Measurements from ENCODE around the gene TRIM13. TPM values are rescaled to one million over a fixed set of nuclear protein-coding genes. Genes with fewer than 3 reads are reported as not detected.
"Not testable (repeated sequence)": the region's sequence is repeated elsewhere in the genome, so short reads cannot be mapped to it uniquely, and the experiment has no call there.

Gene TRIM13
- total RNA-seq, 1 donor from 2014 or later, result 27.7 TPM

DNA sequence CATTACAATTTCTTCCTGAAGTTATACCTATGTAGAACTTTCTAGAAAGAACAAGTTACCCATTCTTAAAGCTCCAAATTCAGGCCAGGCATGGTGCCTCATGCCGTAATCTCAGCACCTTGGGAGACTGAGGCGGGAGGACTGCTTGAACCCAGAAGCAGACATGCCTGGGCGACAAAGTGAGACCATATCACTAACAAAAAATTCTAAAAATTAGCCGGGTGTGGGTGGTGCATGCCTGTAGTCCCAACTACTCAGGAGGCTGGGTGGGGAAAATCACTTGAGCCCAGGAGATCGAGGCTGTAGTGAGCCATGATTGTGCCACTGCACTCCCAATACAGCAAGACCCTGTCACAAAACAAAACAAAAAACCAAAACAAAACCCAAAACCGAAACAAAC lies 41.4 kb downstream of the TRIM13 start:
- no peak for TF ChIP-seq CTCF (IDR thresholded peaks at IDR 0.05)
- no peaks in the 10 kb centered on the region for H3K27me3 Mint-ChIP-seq (ENCODE audit: low read depth)
- H3K4me1 Mint-ChIP-seq (ENCODE audit: low read depth), result peaks cover 17% of the 10 kb centered on the region
- no peak overlapping the region for H3K4me3 Mint-ChIP-seq (ENCODE audit: unreplicated experiment)
- no peak for DNase-seq (ENCODE audit: low spot score)
- H3K9me3 Mint-ChIP-seq (ENCODE audit: low read depth), result no peaks in the 10 kb centered on the region
- peaks cover 9% of the 10 kb centered on the region for H3K36me3 Mint-ChIP-seq (ENCODE audit: low read depth)
- no peak overlapping the region for H3K27ac Mint-ChIP-seq (ENCODE audit: unreplicated experiment)

DNA sequence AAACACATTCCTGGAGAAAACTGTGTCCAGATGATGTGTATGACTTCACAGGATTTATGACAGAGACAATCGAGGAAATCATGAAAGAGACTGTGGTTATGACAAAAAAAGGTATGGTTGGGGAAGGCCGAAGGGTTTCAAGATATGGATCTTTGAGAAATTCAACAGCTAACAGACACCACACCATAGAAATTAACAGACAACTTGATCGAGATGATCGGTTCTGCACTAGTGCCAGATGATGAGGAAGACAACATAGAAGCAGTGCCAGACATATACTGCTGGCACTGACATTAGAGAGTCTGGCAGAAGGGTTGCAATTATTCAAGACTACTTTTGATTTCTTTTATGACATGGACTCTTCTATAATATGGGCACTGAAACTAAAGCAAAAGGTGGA lies 55.6 kb downstream of the TRIM13 start:
- peaks cover 19% of the 10 kb centered on the region for H3K36me3 Mint-ChIP-seq (ENCODE audit: low read depth)
- TF ChIP-seq CTCF (IDR thresholded peaks at IDR 0.05), result no peak
- no peaks in the 10 kb centered on the region for H3K27me3 Mint-ChIP-seq (ENCODE audit: low read depth)
- H3K27ac Mint-ChIP-seq (ENCODE audit: unreplicated experiment), result peak overlapping the region; percentile 6
- no peak overlapping the region for H3K4me3 Mint-ChIP-seq (ENCODE audit: unreplicated experiment)
- H3K4me1 Mint-ChIP-seq (ENCODE audit: low read depth), result peaks cover 10% of the 10 kb centered on the region
- peaks cover 2% of the 10 kb centered on the region for H3K9me3 Mint-ChIP-seq (ENCODE audit: low read depth)
- no peak for DNase-seq (ENCODE audit: low spot score)

DNA sequence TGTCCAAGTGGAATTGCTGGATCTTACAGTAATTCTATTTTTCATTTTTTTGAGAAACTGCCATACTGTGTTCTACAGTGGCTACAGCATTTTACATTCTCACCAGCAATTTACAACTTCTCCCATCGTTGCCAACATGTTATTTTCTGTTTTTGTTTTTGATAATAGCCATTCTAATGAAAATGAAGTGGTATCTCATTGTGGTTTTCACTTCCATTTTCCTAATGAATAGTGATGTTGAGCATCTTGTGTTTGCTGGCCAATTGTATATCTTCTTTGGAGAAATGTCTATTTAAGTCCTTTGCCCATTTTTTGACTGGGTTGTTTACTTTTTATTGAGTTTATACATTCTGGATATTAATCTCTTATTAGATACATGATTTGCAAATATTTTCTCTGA lies 57.0 kb downstream of the TRIM13 start:
- peaks cover 10% of the 10 kb centered on the region for H3K4me1 Mint-ChIP-seq (ENCODE audit: low read depth)

GRCh38 chr13:50055454-50055853 lies 58.6 kb downstream of the TRIM13 start:
- H3K9me3 Mint-ChIP-seq (ENCODE audit: low read depth), result peaks cover 2% of the 10 kb centered on the region
- H3K4me3 Mint-ChIP-seq (ENCODE audit: unreplicated experiment), result no peak overlapping the region
- H3K27me3 Mint-ChIP-seq (ENCODE audit: low read depth), result no peaks in the 10 kb centered on the region
- peaks cover 29% of the 10 kb centered on the region for H3K36me3 Mint-ChIP-seq (ENCODE audit: low read depth)
- H3K27ac Mint-ChIP-seq (ENCODE audit: unreplicated experiment), result no peak overlapping the region
- TF ChIP-seq CTCF (IDR thresholded peaks at IDR 0.05), result no peak
- peaks cover 10% of the 10 kb centered on the region for H3K4me1 Mint-ChIP-seq (ENCODE audit: low read depth)
- DNase-seq (ENCODE audit: low spot score), result no peak

More for the DNA sequence above, 57.0 kb downstream of the TRIM13 start:
- Mint-ChIP-seq H3K27ac (ENCODE audit: unreplicated experiment) (no peak overlapping the region), H3K9me3 (ENCODE audit: low read depth) (peaks cover 2% of the 10 kb centered on the region), H3K27me3 (ENCODE audit: low read depth) (no peaks in the 10 kb centered on the region), H3K4me3 (ENCODE audit: unreplicated experiment) (no peak overlapping the region), H3K36me3 (ENCODE audit: low read depth) (peaks cover 23% of the 10 kb centered on the region)
- DNase-seq (ENCODE audit: low spot score), result no peak
- TF ChIP-seq CTCF (IDR thresholded peaks at IDR 0.05), result no peak

DNA sequence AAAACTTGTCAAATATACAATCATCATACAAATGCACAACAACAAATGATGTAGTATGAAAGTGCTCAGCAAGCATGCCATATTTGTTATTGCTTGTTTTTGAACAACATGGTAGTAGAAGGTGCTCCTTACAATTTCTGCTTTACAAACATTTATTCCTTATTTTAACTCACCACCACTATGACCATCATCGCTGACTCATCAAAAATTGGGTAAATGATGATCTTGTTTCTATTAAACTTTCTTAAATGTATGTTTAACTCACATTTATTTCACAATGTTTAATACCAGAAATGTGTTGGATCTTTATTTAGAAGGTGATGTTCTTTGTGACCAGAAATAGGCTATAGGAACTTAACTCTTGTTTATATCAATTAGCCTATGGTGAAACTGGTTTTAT lies 63.9 kb downstream of the TRIM13 start:
- no peak for DNase-seq (ENCODE audit: low spot score)
- Mint-ChIP-seq H3K4me3 (ENCODE audit: unreplicated experiment) (no peak overlapping the region), H3K36me3 (ENCODE audit: low read depth) (peaks cover 13% of the 10 kb centered on the region), H3K9me3 (ENCODE audit: low read depth) (no peaks in the 10 kb centered on the region), H3K27ac (ENCODE audit: unreplicated experiment) (no peak overlapping the region), H3K4me1 (ENCODE audit: low read depth) (peaks cover 4% of the 10 kb centered on the region), H3K27me3 (ENCODE audit: low read depth) (no peaks in the 10 kb centered on the region)
- no peak for TF ChIP-seq CTCF (IDR thresholded peaks at IDR 0.05)

- H3K27ac Mint-ChIP-seq (ENCODE audit: unreplicated experiment); H3K4me3 Mint-ChIP-seq (ENCODE audit: unreplicated experiment); H3K9me3 Mint-ChIP-seq (ENCODE audit: low read depth); H3K27me3 Mint-ChIP-seq (ENCODE audit: low read depth); H3K4me1 Mint-ChIP-seq (ENCODE audit: low read depth); DNase-seq (ENCODE audit: low spot score): not testable (repeated sequence)
- peaks cover 14% of the 10 kb centered on the region for H3K36me3 Mint-ChIP-seq (ENCODE audit: low read depth)
These were observed 65.5 kb downstream of the TRIM13 start for GRCh38 chr13:50062336-50062735.
